ENCODE measurements around the gene RBPJ. TPM values are rescaled to one million over a fixed set of nuclear protein-coding genes. Genes with fewer than 3 reads are reported as not detected.

RBPJ gene
- total and polyA plus RNA-seq, 2 of the 8 experiments (the other 6 are each of a cell fraction or from before 2014, with no cell fraction given), result 65.5 to 217 TPM

DNA sequence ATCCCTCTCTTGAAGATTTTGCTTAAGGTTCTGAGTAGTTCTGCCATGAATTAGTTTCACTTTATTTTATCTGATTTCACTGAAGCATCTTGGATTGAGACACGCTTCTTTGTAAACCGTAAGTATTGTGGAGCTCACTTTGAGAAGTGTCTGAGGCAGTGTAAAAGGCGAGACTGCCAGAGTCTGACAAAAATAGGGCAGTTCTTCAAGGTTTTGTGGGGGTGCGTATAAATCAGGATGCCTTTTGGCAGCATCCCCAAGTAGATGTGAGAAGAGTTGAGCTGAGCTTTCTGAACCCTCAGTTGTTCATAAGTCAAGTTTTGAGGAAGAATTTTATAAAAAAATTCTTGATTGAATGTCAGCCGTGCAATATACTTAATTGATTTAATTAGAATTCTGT, 76.3 kb downstream of the RBPJ start:
- peaks cover 0 to 14% (median 1%) of the 10 kb centered on the region in 4 experiments; a peak in 2 of 8 replicates for H3K36me3 ChIP-seq (ENCODE audit: control insufficient read depth in 2 of 4, insufficient read depth in 4 of 4, low read length in 3 of 4)
- H2BK120ac ChIP-seq (replicated peaks; ENCODE audit: low read depth, low read length), result no peak overlapping the region
- FAIRE-seq (no peak), DNase-seq (ENCODE audit: low read depth in 1 of 2, low spot score in 2 of 2) (no peak)
- no peak overlapping the region for H4K8ac ChIP-seq (ENCODE audit: extremely low read depth, insufficient read depth, low read length)
- no peaks in the 10 kb centered on the region for H3K27me3 ChIP-seq (replicated peaks in 1 of 4; ENCODE audit: control insufficient read depth in 3 of 4, extremely low read depth in 1 of 4, insufficient read depth in 3 of 4, low read length in 3 of 4)
- H3K4me2 ChIP-seq (ENCODE audit: insufficient read depth in 1 of 2, low read depth in 2 of 2, low read length in 2 of 2), result no peak overlapping the region
- H4K5ac ChIP-seq (ENCODE audit: insufficient read length, low read depth, low read length), result no peak overlapping the region
- H3K14ac ChIP-seq (ENCODE audit: insufficient read length), result no peak overlapping the region
- no peaks in the 10 kb centered on the region for H3K23me2 ChIP-seq (ENCODE audit: low read depth, low read length)
- 85% methylated on average over 5 of the region's 5 CpGs; no CpG with 5 or more reads in 1 of the 2 experiments for WGBS, 2 experiments (ENCODE audit: extremely low coverage in 1 of 2, insufficient coverage in 1 of 2, insufficient read length in 1 of 2, insufficient replicate concordance in 2 of 2, low coverage in 1 of 2, low lambda C conversion rate in 2 of 2, missing lambda C conversion rate in 1 of 2)
- H3K56ac ChIP-seq (replicated peaks; ENCODE audit: insufficient read length, low read depth, low read length), result no peak overlapping the region
- ChIA-PET POLR2A (ENCODE audit: partially characterized antibody) (interaction anchor here (0.5 to 2.1 kb wide), 4 partner anchors 10 to 42 kb away, joined by 3 to 11 read pairs (median 5); no protein-coding TSS in a partner anchor), CTCF (ENCODE audit: partially characterized antibody) (interaction anchor here (0.7 to 1.9 kb wide), 8 partner anchors 9 to 234 kb away, joined by 3 to 6 read pairs (median 5); no protein-coding TSS in a partner anchor)
- H2AFZ ChIP-seq (ENCODE audit: low read length), result no peak overlapping the region
- H3K23ac ChIP-seq (ENCODE audit: insufficient read length), result no peak overlapping the region
- H3K4me1 ChIP-seq (replicated peaks in 1 of 4; ENCODE audit: control insufficient read depth in 3 of 4, insufficient read depth in 4 of 4, low read length in 3 of 4), result peaks cover 0 to 8% (median 2%) of the 10 kb centered on the region in 4 experiments; a peak in 3 of 7 replicates
- no peak overlapping the region for H3K27ac ChIP-seq (ENCODE audit: low read depth, low read length)
- H2AK5ac ChIP-seq (ENCODE audit: low read depth, low read length), result no peak overlapping the region
- H3K79me2 ChIP-seq (ENCODE audit: control insufficient read depth in 1 of 2, insufficient read depth in 2 of 2, low read length in 2 of 2), result peaks cover 0 to 72% of the 10 kb centered on the region in 2 experiments; a peak in 3 of 4 replicates
- no peak overlapping the region for H2BK12ac ChIP-seq (ENCODE audit: low read depth, low read length)
- no peak overlapping the region for H3K9ac ChIP-seq (replicated peaks in 1 of 4; ENCODE audit: extremely low read depth in 1 of 4, low read depth in 3 of 4, low read length in 3 of 4)
- H3K4ac ChIP-seq (replicated peaks; ENCODE audit: insufficient read length, low read depth, low read length), result no peak overlapping the region
- H4K20me1 ChIP-seq (replicated peaks in 1 of 2; ENCODE audit: control insufficient read depth in 1 of 2, insufficient read depth in 2 of 2, low read length in 2 of 2), result peaks cover 0 to 2% of the 10 kb centered on the region in 2 experiments
- H2BK20ac ChIP-seq (ENCODE audit: low read length), result no peak overlapping the region
- H3K18ac ChIP-seq (ENCODE audit: extremely low read depth, low read length), result no peak overlapping the region
- H2BK15ac ChIP-seq (ENCODE audit: low read length), result no peak overlapping the region
- H3K79me1 ChIP-seq (ENCODE audit: low read depth, low read length), result no peaks in the 10 kb centered on the region
- no peaks in the 10 kb centered on the region for H3K9me3 ChIP-seq (ENCODE audit: insufficient read depth in 2 of 2, low read depth in 1 of 2, low read length in 1 of 2)
- no peak overlapping the region for H3K4me3 ChIP-seq (ENCODE audit: extremely low read depth in 1 of 4, insufficient read depth in 2 of 4, low read depth in 3 of 4, low read length in 4 of 4)
- no peak overlapping the region for H4K91ac ChIP-seq (replicated peaks; ENCODE audit: insufficient read length, low read length)
- H2BK5ac ChIP-seq (ENCODE audit: low read depth, low read length), result no peak overlapping the region
- TF ChIP-seq SAP30 (IDR thresholded peaks at IDR 0.05; ENCODE audit: insufficient read depth, insufficient replicate concordance, low read length) (no peak), SP4 (IDR thresholded peaks at IDR 0.05; ENCODE audit: low read length) (no peak), TAF7 (optimal IDR thresholded peaks at IDR 0.05; ENCODE audit: borderline replicate concordance, low read depth, low read length) (no peak), CBX8 (IDR thresholded peaks at IDR 0.05; ENCODE audit: borderline replicate concordance, low read depth, low read length) (no peak), BCL11A (IDR thresholded peaks at IDR 0.05; ENCODE audit: low read depth in 2 of 2, low read length in 2 of 2) (no peak), JUND (IDR thresholded peaks at IDR 0.05; ENCODE audit: low read length) (no peak), YY1 (IDR thresholded peaks at IDR 0.05; ENCODE audit: low read depth, low read length) (no peak), CHD1 (IDR thresholded peaks at IDR 0.05; ENCODE audit: low read depth, low read length) (no peak), CTBP2 (IDR thresholded peaks at IDR 0.05; ENCODE audit: borderline replicate concordance, insufficient read depth, insufficient read length, low read length) (no peak), HDAC6 (IDR thresholded peaks at IDR 0.05; ENCODE audit: low read depth, low read length) (no peak), JUN (IDR thresholded peaks at IDR 0.05; ENCODE audit: low read depth, low read length) (no peak), CEBPB (IDR thresholded peaks at IDR 0.05; ENCODE audit: low read depth, low read length) (no peak), EZH2 (IDR thresholded peaks at IDR 0.05; ENCODE audit: low read depth, low read length, severe bottlenecking) (no peak)
- TF ChIP-seq, protein P1, sequence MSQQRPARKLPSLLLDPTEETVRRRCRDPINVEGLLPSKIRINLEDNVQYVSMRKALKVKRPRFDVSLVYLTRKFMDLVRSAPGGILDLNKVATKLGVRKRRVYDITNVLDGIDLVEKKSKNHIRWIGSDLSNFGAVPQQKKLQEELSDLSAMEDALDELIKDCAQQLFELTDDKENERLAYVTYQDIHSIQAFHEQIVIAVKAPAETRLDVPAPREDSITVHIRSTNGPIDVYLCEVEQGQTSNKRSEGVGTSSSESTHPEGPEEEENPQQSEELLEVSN (IDR thresholded peaks at IDR 0.05), result no peak

Data from H1 (cell line).